Measurements from ENCODE around the gene ACR. TPM values are rescaled to one million over a fixed set of nuclear protein-coding genes. Genes with fewer than 3 reads are reported as not detected.

Gene ACR
- total RNA-seq, 1 donor from 2014 or later: 2.8 TPM

- no peak for TF ChIP-seq CTCF (IDR thresholded peaks at IDR 0.05; ENCODE audit: unreplicated experiment)
- H3K27me3 Mint-ChIP-seq (ENCODE audit: unreplicated experiment): peaks cover 59% of the 10 kb centered on the region
- H3K4me3 Mint-ChIP-seq (ENCODE audit: unreplicated experiment): peak overlapping the region; percentile 32
- no peak for DNase-seq (ENCODE audit: low spot score)
- H3K27ac Mint-ChIP-seq (ENCODE audit: unreplicated experiment): no peak overlapping the region
- peaks cover 28% of the 10 kb centered on the region for H3K4me1 Mint-ChIP-seq (ENCODE audit: unreplicated experiment)
- peaks cover 67% of the 10 kb centered on the region for H3K36me3 Mint-ChIP-seq (ENCODE audit: low read depth, unreplicated experiment)
- no peaks in the 10 kb centered on the region for H3K9me3 Mint-ChIP-seq (ENCODE audit: unreplicated experiment)
Measured at GRCh38 chr22:50705851-50706351, 32.1 kb upstream of the ACR start.

GRCh38 chr22:50706481-50707125 lies 31.4 kb upstream of the ACR start:
- DNase-seq (ENCODE audit: low spot score): no peak
- H3K9me3 Mint-ChIP-seq (ENCODE audit: unreplicated experiment): no peaks in the 10 kb centered on the region
- peaks cover 58% of the 10 kb centered on the region for H3K27me3 Mint-ChIP-seq (ENCODE audit: unreplicated experiment)
- TF ChIP-seq CTCF (IDR thresholded peaks at IDR 0.05; ENCODE audit: unreplicated experiment): no peak
- H3K27ac Mint-ChIP-seq (ENCODE audit: unreplicated experiment): no peak overlapping the region
- peaks cover 26% of the 10 kb centered on the region for H3K4me1 Mint-ChIP-seq (ENCODE audit: unreplicated experiment)
- peaks cover 67% of the 10 kb centered on the region for H3K36me3 Mint-ChIP-seq (ENCODE audit: low read depth, unreplicated experiment)
- H3K4me3 Mint-ChIP-seq (ENCODE audit: unreplicated experiment): peak overlapping the region; percentile 32

GRCh38 chr22:50708474-50708873 lies 29.5 kb upstream of the ACR start:
- TF ChIP-seq CTCF (IDR thresholded peaks at IDR 0.05; ENCODE audit: unreplicated experiment): no peak
- Mint-ChIP-seq H3K4me1 (ENCODE audit: unreplicated experiment) (peaks cover 13% of the 10 kb centered on the region), H3K36me3 (ENCODE audit: low read depth, unreplicated experiment) (peaks cover 61% of the 10 kb centered on the region), H3K27me3 (ENCODE audit: unreplicated experiment) (peaks cover 52% of the 10 kb centered on the region), H3K9me3 (ENCODE audit: unreplicated experiment) (no peaks in the 10 kb centered on the region), H3K27ac (ENCODE audit: unreplicated experiment) (peak overlapping the region; percentile 2), H3K4me3 (ENCODE audit: unreplicated experiment) (peak overlapping the region; percentile 50)
- DNase-seq (ENCODE audit: low spot score): no peak

- peak overlapping the region; percentile 66 for H3K27ac Mint-ChIP-seq (ENCODE audit: unreplicated experiment)
- DNase-seq (ENCODE audit: low spot score): no peak
Measured at GRCh38 chr22:50708996-50709395, 29.0 kb upstream of the ACR start.

More at GRCh38 chr22:50708996-50709395, 29.0 kb upstream of the ACR start:
- Mint-ChIP-seq H3K36me3 (ENCODE audit: low read depth, unreplicated experiment) (peaks cover 66% of the 10 kb centered on the region), H3K4me1 (ENCODE audit: unreplicated experiment) (peaks cover 18% of the 10 kb centered on the region), H3K27me3 (ENCODE audit: unreplicated experiment) (peaks cover 53% of the 10 kb centered on the region), H3K4me3 (ENCODE audit: unreplicated experiment) (peak overlapping the region; percentile 70), H3K9me3 (ENCODE audit: unreplicated experiment) (no peaks in the 10 kb centered on the region)
- TF ChIP-seq CTCF (IDR thresholded peaks at IDR 0.05; ENCODE audit: unreplicated experiment): no peak

Data from endothelial cell (in vitro differentiated cells).